GM18526 (cell line): Measurements from ENCODE around the gene NAV2.

Experiments
- POLR2A ChIP-seq: IDR thresholded peaks from 3 replicates; pipeline ENCODE4 v1.6.1; 2011; ENCODE audit not compliant: insufficient read length; ENCODE audit errors: extremely low read depth

NAV2 gene

GRCh38 chr11:20032127-20032526 is 319.5 kb downstream of the NAV2 start:
- TF ChIP-seq POLR2A = no peak

GRCh38 chr11:20032577-20033260 is 320.1 kb downstream of the NAV2 start:
- TF ChIP-seq POLR2A = no peak

- TF ChIP-seq POLR2A = no peak
Measured at GRCh38 chr11:20033806-20034205, 321.2 kb downstream of the NAV2 start.

- no peak for TF ChIP-seq POLR2A
Measured at GRCh38 chr11:20034941-20035340, 322.3 kb downstream of the NAV2 start.

GRCh38 chr11:20035375-20035700 is 322.7 kb downstream of the NAV2 start:
- TF ChIP-seq POLR2A = no peak

- no peak for TF ChIP-seq POLR2A
Measured at GRCh38 chr11:20035701-20036601, 323.3 kb downstream of the NAV2 start.

GRCh38 chr11:20036626-20037335 is 324.1 kb downstream of the NAV2 start:
- no peak for TF ChIP-seq POLR2A

- no peak for TF ChIP-seq POLR2A
Measured at GRCh38 chr11:20037396-20038153, 324.9 kb downstream of the NAV2 start.

- TF ChIP-seq POLR2A = no peak
Measured at GRCh38 chr11:20038412-20038811, 325.8 kb downstream of the NAV2 start.

- no peak for TF ChIP-seq POLR2A
Measured at GRCh38 chr11:20038972-20039371, 326.3 kb downstream of the NAV2 start.

GRCh38 chr11:20041499-20041898 is 328.9 kb downstream of the NAV2 start:
- no peak for TF ChIP-seq POLR2A

GRCh38 chr11:20042045-20042639 is 329.5 kb downstream of the NAV2 start:
- no peak for TF ChIP-seq POLR2A

GRCh38 chr11:20042811-20043341 is 330.2 kb downstream of the NAV2 start:
- no peak for TF ChIP-seq POLR2A

GRCh38 chr11:20043992-20044391 is 331.4 kb downstream of the NAV2 start:
- TF ChIP-seq POLR2A = no peak
